WERI-Rb-1 (cell line): ENCODE data around the gene TFB2M.

Source experiments
- DNase-seq: peaks from one replicate; pipeline ENCODE4 v3.0.0-alpha.2; 2020
- H3K27ac ChIP-seq: fragments of 250-450 bp; sonication (Bioruptor Pico); 2 replicates; pipeline ENCODE4 v1.5.1; 2020; ENCODE audit warnings: mild to moderate bottlenecking, moderate library complexity
- H3K27me3 ChIP-seq: fragments of 250-450 bp; sonication (Bioruptor Pico); 2 replicates; pipeline ENCODE4 v1.5.1; 2021; ENCODE audit warnings: mild to moderate bottlenecking, low read depth, moderate library complexity; ENCODE audit not compliant: insufficient read depth, severe bottlenecking
- H3K36me3 ChIP-seq: fragments of 250-450 bp; sonication (Bioruptor Pico); 2 replicates; pipeline ENCODE4 v1.5.1; 2020; ENCODE audit warnings: mild to moderate bottlenecking, moderate library complexity
- H3K4me3 ChIP-seq: 2 replicates; pipeline ENCODE4 v1.5.1; 2011; ENCODE audit warnings: low read depth, mild to moderate bottlenecking, control low read depth, low read length
- H3K9me3 ChIP-seq: fragments of 250-450 bp; sonication (Bioruptor Pico); 2 replicates; pipeline ENCODE4 v1.5.1; 2021; ENCODE audit warnings: mild to moderate bottlenecking, moderate library complexity; ENCODE audit not compliant: severe bottlenecking
- TF ChIP-seq, protein P1 (sequence below): IDR thresholded peaks from 2 replicates; pipeline ENCODE4 v1.5.1; 2011; ENCODE audit warnings: low read depth, mild to moderate bottlenecking, control low read depth, inconsistent platforms, low read length

TFB2M gene

GRCh38 chr1:246580497-246581370, 14.7 kb upstream of the TFB2M start:
- Histone ChIP-seq H3K27ac (no peak overlapping the region), H3K36me3 (no peaks in the 10 kb centered on the region; the same call in 1 of the 2 replicates), H3K9me3 (no peaks in the 10 kb centered on the region), H3K4me3 (no peak overlapping the region), H3K27me3 (no peaks in the 10 kb centered on the region)
- no peak for DNase-seq
- TF ChIP-seq, protein P1, sequence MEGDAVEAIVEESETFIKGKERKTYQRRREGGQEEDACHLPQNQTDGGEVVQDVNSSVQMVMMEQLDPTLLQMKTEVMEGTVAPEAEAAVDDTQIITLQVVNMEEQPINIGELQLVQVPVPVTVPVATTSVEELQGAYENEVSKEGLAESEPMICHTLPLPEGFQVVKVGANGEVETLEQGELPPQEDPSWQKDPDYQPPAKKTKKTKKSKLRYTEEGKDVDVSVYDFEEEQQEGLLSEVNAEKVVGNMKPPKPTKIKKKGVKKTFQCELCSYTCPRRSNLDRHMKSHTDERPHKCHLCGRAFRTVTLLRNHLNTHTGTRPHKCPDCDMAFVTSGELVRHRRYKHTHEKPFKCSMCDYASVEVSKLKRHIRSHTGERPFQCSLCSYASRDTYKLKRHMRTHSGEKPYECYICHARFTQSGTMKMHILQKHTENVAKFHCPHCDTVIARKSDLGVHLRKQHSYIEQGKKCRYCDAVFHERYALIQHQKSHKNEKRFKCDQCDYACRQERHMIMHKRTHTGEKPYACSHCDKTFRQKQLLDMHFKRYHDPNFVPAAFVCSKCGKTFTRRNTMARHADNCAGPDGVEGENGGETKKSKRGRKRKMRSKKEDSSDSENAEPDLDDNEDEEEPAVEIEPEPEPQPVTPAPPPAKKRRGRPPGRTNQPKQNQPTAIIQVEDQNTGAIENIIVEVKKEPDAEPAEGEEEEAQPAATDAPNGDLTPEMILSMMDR, result no peak

GRCh38 chr1:246579818-246580217, 13.8 kb upstream of the TFB2M start:
- H3K9me3 ChIP-seq, result no peaks in the 10 kb centered on the region
- DNase-seq, result no peak
- H3K27me3 ChIP-seq, result no peaks in the 10 kb centered on the region
- H3K4me3 ChIP-seq, result no peak overlapping the region
- TF ChIP-seq, protein P1, result no peak
- no peaks in the 10 kb centered on the region; the same call in 1 of the 2 replicates for H3K36me3 ChIP-seq
- no peak overlapping the region for H3K27ac ChIP-seq

- no peaks in the 10 kb centered on the region for H3K27me3 ChIP-seq
- H3K9me3 ChIP-seq, result no peaks in the 10 kb centered on the region
- TF ChIP-seq, protein P1, result no peak
- H3K4me3 ChIP-seq, result no peak overlapping the region
- no peak overlapping the region for H3K27ac ChIP-seq
- DNase-seq, result no peak
- no peaks in the 10 kb centered on the region; the same call in 1 of the 2 replicates for H3K36me3 ChIP-seq
Observed at GRCh38 chr1:246577720-246578106, 11.7 kb upstream of the TFB2M start.

- Histone ChIP-seq H3K27ac (no peak overlapping the region), H3K9me3 (no peaks in the 10 kb centered on the region), H3K4me3 (no peak overlapping the region), H3K36me3 (no peaks in the 10 kb centered on the region; the same call in 1 of the 2 replicates), H3K27me3 (no peaks in the 10 kb centered on the region)
- DNase-seq, result no peak
- TF ChIP-seq, protein P1, result no peak
Observed at GRCh38 chr1:246577082-246577719, 11.1 kb upstream of the TFB2M start.

GRCh38 chr1:246576709-246577032, 10.6 kb upstream of the TFB2M start:
- Histone ChIP-seq H3K9me3 (no peaks in the 10 kb centered on the region), H3K27ac (no peak overlapping the region), H3K27me3 (no peaks in the 10 kb centered on the region), H3K4me3 (no peak overlapping the region), H3K36me3 (no peaks in the 10 kb centered on the region; the same call in 1 of the 2 replicates)
- TF ChIP-seq, protein P1, result no peak
- DNase-seq, result no peak
